ENCODE results near the gene SERPINA3. TPM values are rescaled to one million over a fixed set of nuclear protein-coding genes. Genes with fewer than 3 reads are reported as not detected.

Gene SERPINA3
- total and polyA plus RNA-seq, 2 of the 8 experiments (the other 6 are each of a cell fraction or from before 2014, with no cell fraction given), result not detected

GRCh38 chr14:94584591-94585280, 27.5 kb upstream of the SERPINA3 start (continued):
- TF ChIP-seq, protein P1, sequence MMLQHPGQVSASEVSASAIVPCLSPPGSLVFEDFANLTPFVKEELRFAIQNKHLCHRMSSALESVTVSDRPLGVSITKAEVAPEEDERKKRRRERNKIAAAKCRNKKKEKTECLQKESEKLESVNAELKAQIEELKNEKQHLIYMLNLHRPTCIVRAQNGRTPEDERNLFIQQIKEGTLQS (IDR thresholded peaks at IDR 0.05; ENCODE audit: insufficient read depth, low read depth, low read length), result no peak
- TF ChIP-seq POLR2AphosphoS5 (IDR thresholded peaks at IDR 0.05; ENCODE audit: low read depth, low read length) (no peak), KDM4A (IDR thresholded peaks at IDR 0.05; ENCODE audit: low read depth, low read length, severe bottlenecking) (no peak), CHD1 (IDR thresholded peaks at IDR 0.05; ENCODE audit: low read depth, low read length) (no peak)
